A673 (cell line): ENCODE data around the gene B4GALNT3. TPM values are rescaled to one million over a fixed set of nuclear protein-coding genes. Genes with fewer than 3 reads are reported as not detected.

ENCODE experiments used
- BruUV-seq: library from RNA; stranded (reverse); fragments of 400-500 nt; replicated peaks from 2 replicates; lab custom pipeline; 2021; lab: Mats Ljungman, UMichigan
- CTCF ChIA-PET: fragments of 300-600 bp; sonication (Branson Sonifier 250); formaldehyde crosslinking; loops from one replicate; lab custom pipeline; 2022; ENCODE audit warnings: antibody characterized with exemption; lab: Charles Lee
- POLR2A ChIA-PET: fragments of 300-600 bp; sonication (Branson Sonifier 250); formaldehyde crosslinking; loops from one replicate; lab custom pipeline; 2022; ENCODE audit warnings: antibody characterized with exemption; ENCODE audit not compliant: low non-redundant PET; lab: Charles Lee
- DNase-seq: peaks from one replicate; pipeline ENCODE4 v3.0.0-alpha.2; 2015; ENCODE audit warnings: low spot score
- H3K27ac ChIP-seq: fragments of 200-600 bp; sonication (generic); 2 replicates; pipeline ENCODE4 v1.5.1; 2016; ENCODE audit warnings: mixed run types, low read depth, mild to moderate bottlenecking, mixed read lengths, antibody characterized with exemption, low read length; ENCODE audit not compliant: poor library complexity, severe bottlenecking
- H3K27me3 ChIP-seq: fragments of 200-600 bp; sonication (generic); replicated peaks from 2 replicates; pipeline ENCODE4 v1.6.1; 2017; ENCODE audit warnings: mixed run types, low read depth, mild to moderate bottlenecking, mixed read lengths, antibody characterized with exemption, low read length; ENCODE audit not compliant: insufficient read depth, poor library complexity
- H3K36me3 ChIP-seq: fragments of 200-600 bp; sonication (generic); 2 replicates; pipeline ENCODE4 v1.6.1; 2016; ENCODE audit warnings: mixed run types, mild to moderate bottlenecking, mixed read lengths, antibody characterized with exemption, low read length; ENCODE audit not compliant: insufficient read depth, poor library complexity, severe bottlenecking
- H3K4me1 ChIP-seq: fragments of 200-600 bp; sonication (generic); 2 replicates; pipeline ENCODE4 v1.6.1; 2017; ENCODE audit warnings: mixed run types, mild to moderate bottlenecking, mixed read lengths, antibody characterized with exemption, low read length; ENCODE audit not compliant: insufficient read depth, poor library complexity, severe bottlenecking
- H3K4me3 ChIP-seq: fragments of 200-600 bp; sonication (generic); 2 replicates; pipeline ENCODE4 v1.5.1; 2016; ENCODE audit warnings: low read depth, mixed run types, mild to moderate bottlenecking, mixed read lengths, low read length; ENCODE audit not compliant: poor library complexity, severe bottlenecking
- H3K9me3 ChIP-seq: fragments of 200-600 bp; sonication (generic); 2 replicates; pipeline ENCODE4 v1.6.1; 2016; ENCODE audit warnings: mixed run types, low read depth, mild to moderate bottlenecking, mixed read lengths, antibody characterized with exemption, low read length; ENCODE audit not compliant: poor library complexity, severe bottlenecking
- EZH2 ChIP-seq: fragments of 200-600 bp; sonication (generic); IDR thresholded peaks from 2 replicates; pipeline ENCODE4 v1.6.1; 2017; ENCODE audit warnings: borderline replicate concordance, low read depth, mild to moderate bottlenecking, mixed read lengths, antibody characterized with exemption, low read length; ENCODE audit not compliant: poor library complexity, severe bottlenecking
- intact Hi-C: fragments of 100-400 bp; cut with micrococcal nuclease; formaldehyde crosslinking; loops from one replicate; pipeline ENCODE4 v1.10.0; 2022; ENCODE audit not compliant: unreplicated experiment
- total RNA-seq: library from RNA; stranded (reverse); gene quantifications from 2 replicates; pipeline ENCODE4 v1.2.3, GENCODE V29; 2021
- TF ChIP-seq, protein P1 (sequence below): fragments of 300-800, 200-600 bp; sonication (generic); conservative IDR thresholded peaks from 2 replicates; pipeline ENCODE4 v1.5.1; 2017; ENCODE audit warnings: low read depth, mild to moderate bottlenecking, antibody characterized with exemption, low read length, moderate library complexity, mixed read lengths

Gene B4GALNT3
- total RNA-seq, 1 experiment from 2014 or later = 19.4 TPM

DNA sequence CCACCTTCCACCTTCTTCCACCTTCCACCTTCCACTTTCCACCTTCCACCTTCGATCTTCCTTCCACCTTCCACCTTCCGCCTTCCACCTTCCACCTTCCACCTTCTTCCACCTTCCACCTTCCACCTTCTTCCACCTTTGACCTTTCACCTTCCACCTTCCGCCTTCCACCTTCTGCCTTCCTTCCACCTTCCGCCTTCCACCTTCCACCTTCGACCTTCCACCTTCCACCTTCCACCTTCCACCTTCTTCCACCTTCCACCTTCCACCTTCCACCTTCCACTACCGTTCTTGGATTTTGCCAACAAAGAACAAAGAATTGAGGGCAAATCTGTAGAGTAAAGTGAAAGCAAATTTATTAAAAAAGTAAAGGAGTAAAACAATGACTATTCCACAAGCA, 53.2 kb downstream of the B4GALNT3 start:
- CTCF ChIA-PET = no interaction called here
- intact Hi-C loops = no loop called here

DNA sequence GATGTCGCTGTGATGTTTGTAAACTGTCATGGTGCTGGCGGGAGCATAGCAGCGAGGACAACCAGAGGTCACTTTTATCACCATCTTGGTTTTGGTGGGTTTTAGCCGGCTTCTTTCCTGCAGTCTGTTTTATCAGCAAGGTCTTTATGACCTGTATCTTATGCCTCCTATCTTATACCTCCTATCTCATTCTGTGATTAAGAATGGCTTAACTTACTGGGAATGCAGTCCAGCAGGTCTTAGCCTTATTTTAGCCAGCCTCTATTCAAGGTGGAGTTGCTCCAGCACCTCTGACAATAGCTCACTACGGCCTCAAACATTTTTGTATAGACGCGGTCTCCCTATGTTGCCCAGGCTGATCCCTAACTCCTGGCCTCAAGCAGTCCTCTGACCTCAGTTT, 53.7 kb downstream of the B4GALNT3 start:
- intact Hi-C loops = no loop called here
- no peak overlapping the region for H3K27ac ChIP-seq
- TF ChIP-seq EZH2 = no peak
- TF ChIP-seq, protein P1, sequence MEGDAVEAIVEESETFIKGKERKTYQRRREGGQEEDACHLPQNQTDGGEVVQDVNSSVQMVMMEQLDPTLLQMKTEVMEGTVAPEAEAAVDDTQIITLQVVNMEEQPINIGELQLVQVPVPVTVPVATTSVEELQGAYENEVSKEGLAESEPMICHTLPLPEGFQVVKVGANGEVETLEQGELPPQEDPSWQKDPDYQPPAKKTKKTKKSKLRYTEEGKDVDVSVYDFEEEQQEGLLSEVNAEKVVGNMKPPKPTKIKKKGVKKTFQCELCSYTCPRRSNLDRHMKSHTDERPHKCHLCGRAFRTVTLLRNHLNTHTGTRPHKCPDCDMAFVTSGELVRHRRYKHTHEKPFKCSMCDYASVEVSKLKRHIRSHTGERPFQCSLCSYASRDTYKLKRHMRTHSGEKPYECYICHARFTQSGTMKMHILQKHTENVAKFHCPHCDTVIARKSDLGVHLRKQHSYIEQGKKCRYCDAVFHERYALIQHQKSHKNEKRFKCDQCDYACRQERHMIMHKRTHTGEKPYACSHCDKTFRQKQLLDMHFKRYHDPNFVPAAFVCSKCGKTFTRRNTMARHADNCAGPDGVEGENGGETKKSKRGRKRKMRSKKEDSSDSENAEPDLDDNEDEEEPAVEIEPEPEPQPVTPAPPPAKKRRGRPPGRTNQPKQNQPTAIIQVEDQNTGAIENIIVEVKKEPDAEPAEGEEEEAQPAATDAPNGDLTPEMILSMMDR = no peak
- H3K9me3 ChIP-seq = no peaks in the 10 kb centered on the region
- ChIA-PET POLR2A (no interaction called here), CTCF (no interaction called here)
- no peak overlapping the region for H3K4me3 ChIP-seq
- no TSS peak for BruUV-seq
- peaks cover 15% of the 10 kb centered on the region for H3K4me1 ChIP-seq
- no peaks in the 10 kb centered on the region for H3K27me3 ChIP-seq
- no peak for DNase-seq
- H3K36me3 ChIP-seq = no peaks in the 10 kb centered on the region

More for the DNA sequence above, 53.2 kb downstream of the B4GALNT3 start:
- Histone ChIP-seq H3K27ac (no peak overlapping the region), H3K9me3 (no peaks in the 10 kb centered on the region), H3K4me1 (peaks cover 15% of the 10 kb centered on the region), H3K4me3 (no peak overlapping the region), H3K27me3 (no peaks in the 10 kb centered on the region), H3K36me3 (no peaks in the 10 kb centered on the region)
- BruUV-seq = no TSS peak
- POLR2A ChIA-PET = no interaction called here
- DNase-seq = no peak
- TF ChIP-seq, protein P1 = no peak
- no peak for TF ChIP-seq EZH2

DNA sequence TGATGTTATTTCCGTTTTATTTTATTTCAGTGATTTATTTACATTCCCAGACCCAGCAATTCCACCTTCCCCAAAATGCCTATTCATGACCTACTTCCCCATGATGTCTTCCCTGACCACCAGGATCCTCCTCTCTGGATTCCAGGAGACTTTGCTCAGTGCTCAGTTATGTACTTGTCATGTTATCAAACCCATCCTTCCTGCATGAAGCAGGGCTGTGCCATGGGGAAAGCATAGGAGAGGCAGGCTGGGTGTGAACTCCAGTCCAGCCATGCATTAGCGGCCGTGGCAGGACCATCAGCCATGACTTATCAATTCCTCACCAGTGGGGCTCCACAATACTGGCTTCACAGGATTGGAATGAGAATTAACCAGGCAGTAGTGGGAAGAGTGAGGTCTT, 57.8 kb downstream of the B4GALNT3 start:
- H3K27me3 ChIP-seq = no peaks in the 10 kb centered on the region
- POLR2A ChIA-PET = no interaction called here
- no peaks in the 10 kb centered on the region for H3K36me3 ChIP-seq
- CTCF ChIA-PET = interaction anchor here (0.7 kb wide), 1 partner anchor 234 kb away, joined by 3 read pairs; no protein-coding TSS in a partner anchor
- no peak overlapping the region for H3K27ac ChIP-seq
- TF ChIP-seq, protein P1 = no peak
- no peak for TF ChIP-seq EZH2
- H3K4me3 ChIP-seq = no peak overlapping the region
- no peak for DNase-seq
- intact Hi-C loops = no loop called here
- H3K9me3 ChIP-seq = no peaks in the 10 kb centered on the region
- H3K4me1 ChIP-seq = no peaks in the 10 kb centered on the region
- no TSS peak for BruUV-seq
